ENCODE measurements around the gene MGRN1. TPM values are rescaled to one million over a fixed set of nuclear protein-coding genes. Genes with fewer than 3 reads are reported as not detected.

MGRN1 gene
- total and polyA plus RNA-seq, 2 of the 13 experiments (the other 11 are each of a cell fraction or from before 2014, with no cell fraction given) = 11.9 to 12.6 TPM

DNA sequence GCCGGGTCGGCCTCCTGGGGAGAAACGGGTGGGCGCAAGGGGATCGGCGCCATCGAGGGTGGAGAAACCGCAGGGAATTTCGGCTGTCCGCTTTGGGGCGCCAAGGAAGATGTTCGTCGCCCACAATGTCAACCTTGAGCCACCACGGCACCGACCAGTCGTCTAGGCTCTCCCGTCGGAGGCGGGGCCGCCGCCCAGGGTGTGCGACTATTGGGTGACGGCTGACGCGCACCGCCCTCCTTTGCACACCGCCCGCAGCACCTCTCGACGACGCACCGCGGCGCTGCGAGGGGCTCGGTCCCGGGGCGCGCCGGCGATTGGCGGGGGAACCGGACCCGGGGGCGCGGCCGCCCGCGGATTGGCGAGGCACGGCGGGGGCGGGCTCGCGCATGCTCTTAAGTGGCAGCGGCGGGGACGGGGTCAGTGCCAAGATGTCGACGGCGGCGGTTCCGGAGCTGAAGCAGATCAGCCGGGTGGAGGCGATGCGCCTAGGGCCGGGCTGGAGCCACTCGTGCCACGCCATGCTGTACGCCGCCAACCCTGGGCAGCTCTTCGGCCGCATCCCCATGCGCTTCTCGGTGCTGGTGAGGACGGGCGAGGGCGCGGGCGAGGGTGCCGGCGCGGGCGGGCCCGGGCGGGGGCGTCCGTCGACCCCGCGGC lies 68.8 kb downstream of the MGRN1 start, which contains the start of gene NUDT16L1 (continued):
- TF ChIP-seq MED8 (CRISPR knock-in tag; IDR thresholded peaks at IDR 0.05; ENCODE audit: insufficient replicate concordance) = peak; percentile 18
- no peak for TF ChIP-seq MEF2D (CRISPR knock-in tag; IDR thresholded peaks at IDR 0.05)
- TF ChIP-seq ZFP41 (CRISPR knock-in tag; IDR thresholded peaks at IDR 0.05; ENCODE audit: borderline replicate concordance) = no peak
- no peak for TF ChIP-seq HMG20A (CRISPR knock-in tag; IDR thresholded peaks at IDR 0.05; ENCODE audit: borderline replicate concordance)
- TF ChIP-seq ZNF333 (CRISPR knock-in tag; IDR thresholded peaks at IDR 0.05; ENCODE audit: borderline replicate concordance) = no peak; the same call in 1 of the 2 replicates
- TF ChIP-seq LCORL (IDR thresholded peaks at IDR 0.05) = no peak
- TF ChIP-seq LCORL (CRISPR knock-in tag; IDR thresholded peaks at IDR 0.05) = no peak
- TF ChIP-seq ZNF30 (CRISPR knock-in tag; IDR thresholded peaks at IDR 0.05) = no peak
- TF ChIP-seq MAFF (IDR thresholded peaks at IDR 0.05; ENCODE audit: low read depth, low read length) = no peak
- no peak; the same call in 1 of the 2 replicates for TF ChIP-seq ZNF556 (CRISPR knock-in tag; IDR thresholded peaks at IDR 0.05; ENCODE audit: borderline replicate concordance)
- TF ChIP-seq, protein P1, sequence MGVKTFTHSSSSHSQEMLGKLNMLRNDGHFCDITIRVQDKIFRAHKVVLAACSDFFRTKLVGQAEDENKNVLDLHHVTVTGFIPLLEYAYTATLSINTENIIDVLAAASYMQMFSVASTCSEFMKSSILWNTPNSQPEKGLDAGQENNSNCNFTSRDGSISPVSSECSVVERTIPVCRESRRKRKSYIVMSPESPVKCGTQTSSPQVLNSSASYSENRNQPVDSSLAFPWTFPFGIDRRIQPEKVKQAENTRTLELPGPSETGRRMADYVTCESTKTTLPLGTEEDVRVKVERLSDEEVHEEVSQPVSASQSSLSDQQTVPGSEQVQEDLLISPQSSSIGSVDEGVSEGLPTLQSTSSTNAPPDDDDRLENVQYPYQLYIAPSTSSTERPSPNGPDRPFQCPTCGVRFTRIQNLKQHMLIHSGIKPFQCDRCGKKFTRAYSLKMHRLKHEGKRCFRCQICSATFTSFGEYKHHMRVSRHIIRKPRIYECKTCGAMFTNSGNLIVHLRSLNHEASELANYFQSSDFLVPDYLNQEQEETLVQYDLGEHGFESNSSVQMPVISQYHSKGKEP (CRISPR knock-in tag; IDR thresholded peaks at IDR 0.05) = no peak
- TF ChIP-seq PCBP2 (optimal IDR thresholded peaks at IDR 0.05; ENCODE audit: low read depth, low read length, poor library complexity, severe bottlenecking) = no peak
- TF ChIP-seq ZNF431 (CRISPR knock-in tag; IDR thresholded peaks at IDR 0.05; ENCODE audit: borderline replicate concordance, low read depth) = peak; percentile 33; the same call in 1 of the 2 replicates
- peak; percentile 26; the same call in 1 of the 2 replicates for TF ChIP-seq ZIK1 (CRISPR knock-in tag; IDR thresholded peaks at IDR 0.05; ENCODE audit: borderline replicate concordance, low read depth)
- TF ChIP-seq ATF7 (IDR thresholded peaks at IDR 0.05) = no peak
- TF ChIP-seq ATF7 (CRISPR knock-in tag; IDR thresholded peaks at IDR 0.05) = peak; percentile 21; the same call in 1 of the 2 replicates
- no peak for TF ChIP-seq ZNF737 (CRISPR knock-in tag; IDR thresholded peaks at IDR 0.05; ENCODE audit: borderline replicate concordance)
- peak; percentile 62; the same call in 1 of the 2 replicates for TF ChIP-seq PRMT3 (CRISPR knock-in tag; IDR thresholded peaks at IDR 0.05; ENCODE audit: borderline replicate concordance, low read depth)
- peak; percentile 57; the same call in 1 of the 2 replicates for TF ChIP-seq ZNF749 (CRISPR knock-in tag; IDR thresholded peaks at IDR 0.05; ENCODE audit: borderline replicate concordance)
- TF ChIP-seq, protein P2, sequence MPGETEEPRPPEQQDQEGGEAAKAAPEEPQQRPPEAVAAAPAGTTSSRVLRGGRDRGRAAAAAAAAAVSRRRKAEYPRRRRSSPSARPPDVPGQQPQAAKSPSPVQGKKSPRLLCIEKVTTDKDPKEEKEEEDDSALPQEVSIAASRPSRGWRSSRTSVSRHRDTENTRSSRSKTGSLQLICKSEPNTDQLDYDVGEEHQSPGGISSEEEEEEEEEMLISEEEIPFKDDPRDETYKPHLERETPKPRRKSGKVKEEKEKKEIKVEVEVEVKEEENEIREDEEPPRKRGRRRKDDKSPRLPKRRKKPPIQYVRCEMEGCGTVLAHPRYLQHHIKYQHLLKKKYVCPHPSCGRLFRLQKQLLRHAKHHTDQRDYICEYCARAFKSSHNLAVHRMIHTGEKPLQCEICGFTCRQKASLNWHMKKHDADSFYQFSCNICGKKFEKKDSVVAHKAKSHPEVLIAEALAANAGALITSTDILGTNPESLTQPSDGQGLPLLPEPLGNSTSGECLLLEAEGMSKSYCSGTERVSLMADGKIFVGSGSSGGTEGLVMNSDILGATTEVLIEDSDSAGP (CRISPR knock-in tag; IDR thresholded peaks at IDR 0.05; ENCODE audit: borderline replicate concordance) = no peak
- peak; percentile 90 for TF ChIP-seq ZFX (CRISPR knock-in tag; IDR thresholded peaks at IDR 0.05; ENCODE audit: low read depth)
- peak; percentile 81 for TF ChIP-seq ZNF777 (CRISPR knock-in tag; IDR thresholded peaks at IDR 0.05)
- no peak; the same call in 1 of the 2 replicates for TF ChIP-seq ZNF891 (CRISPR knock-in tag; IDR thresholded peaks at IDR 0.05)
- peak; percentile 46 for TF ChIP-seq IKZF4 (CRISPR knock-in tag; IDR thresholded peaks at IDR 0.05; ENCODE audit: borderline replicate concordance, low read depth, not compliant biosample characterization)
- TF ChIP-seq, protein P3, sequence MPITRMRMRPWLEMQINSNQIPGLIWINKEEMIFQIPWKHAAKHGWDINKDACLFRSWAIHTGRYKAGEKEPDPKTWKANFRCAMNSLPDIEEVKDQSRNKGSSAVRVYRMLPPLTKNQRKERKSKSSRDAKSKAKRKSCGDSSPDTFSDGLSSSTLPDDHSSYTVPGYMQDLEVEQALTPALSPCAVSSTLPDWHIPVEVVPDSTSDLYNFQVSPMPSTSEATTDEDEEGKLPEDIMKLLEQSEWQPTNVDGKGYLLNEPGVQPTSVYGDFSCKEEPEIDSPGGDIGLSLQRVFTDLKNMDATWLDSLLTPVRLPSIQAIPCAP (CRISPR knock-in tag; IDR thresholded peaks at IDR 0.05; ENCODE audit: low read depth) = no peak
- TF ChIP-seq HNRNPLL (IDR thresholded peaks at IDR 0.05; ENCODE audit: low read depth, low read length, poor library complexity, severe bottlenecking) = peak; percentile 67
- TF ChIP-seq AGO2 (optimal IDR thresholded peaks at IDR 0.05; ENCODE audit: low read depth, low read length) = peak; percentile 86

Data from HepG2 (cell line).